HepG2 (cell line): ENCODE data around the gene PLD3. TPM values are rescaled to one million over a fixed set of nuclear protein-coding genes. Genes with fewer than 3 reads are reported as not detected.

Source experiments
- BRCA1 ChIP-seq: sonication (generic); formaldehyde crosslinking; IDR thresholded peaks from 2 replicates; pipeline ENCODE4 v1.4.0; 2020; ENCODE audit warnings: missing genetic modification reagents
- ERF ChIP-seq: IDR thresholded peaks from 2 replicates; pipeline ENCODE4 v1.6.1; 2018; ENCODE audit warnings: missing biosample characterization, missing genetic modification reagents
- HOXA3 ChIP-seq: sonication (generic); formaldehyde crosslinking; IDR thresholded peaks from 2 replicates; pipeline ENCODE4 v1.5.0; 2020; ENCODE audit warnings: missing genetic modification reagents
- HOXD1 ChIP-seq: sonication (generic); formaldehyde crosslinking; IDR thresholded peaks from 2 replicates; pipeline ENCODE4 v1.5.0; 2020; ENCODE audit warnings: missing genetic modification reagents
- NCOA1 ChIP-seq: sonication (generic); formaldehyde crosslinking; IDR thresholded peaks from 2 replicates; pipeline ENCODE4 v1.9.0; 2021; ENCODE audit warnings: missing genetic modification reagents
- SALL1 ChIP-seq: sonication (generic); formaldehyde crosslinking; IDR thresholded peaks from 2 replicates; pipeline ENCODE4 v1.8.0; 2022; ENCODE audit warnings: mild to moderate bottlenecking, missing genetic modification reagents
- SP4 ChIP-seq: sonication (generic); formaldehyde crosslinking; IDR thresholded peaks from 2 replicates; pipeline ENCODE4 v1.8.1; 2023; ENCODE audit warnings: mild to moderate bottlenecking, missing genetic modification reagents
- ZNF101 ChIP-seq: sonication (generic); formaldehyde crosslinking; IDR thresholded peaks from 2 replicates; pipeline ENCODE4 v1.4.0; 2020; ENCODE audit warnings: mild to moderate bottlenecking, low read depth, missing genetic modification reagents, borderline replicate concordance
- ZNF260 ChIP-seq: sonication (generic); formaldehyde crosslinking; IDR thresholded peaks from 2 replicates; pipeline ENCODE4 v1.4.0; 2020; ENCODE audit warnings: missing genetic modification reagents, low read depth, mild to moderate bottlenecking, borderline replicate concordance
- polyA plus RNA-seq, 8 experiments: library from polyadenylated mRNA; depleted of rRNA in 3 of 8; stranded (reverse) in 7 of 8; unstranded in 1 of 8; fragments of >200 nt; fragmentation: Illumina TruSeq in 4 of 8; extraction: Trizol in 4 of 8; gene quantifications; 2 replicates each; pipeline versions ENCODE4 v1.2.1 to v1.2.3, GENCODE V29; 2011 to 2016; ENCODE audit warnings: low read depth in 4 of 8, missing spikeins in 1 of 8, mixed read lengths in 1 of 8; ENCODE audit not compliant: insufficient read depth in 1 of 8
- total RNA-seq, 5 experiments: library from RNA; depleted of rRNA; stranded (reverse); fragments of >200 nt; fragmentation: Illumina TruSeq; extraction: Trizol; gene quantifications; 2 replicates each; pipeline ENCODE4 v1.2.3, GENCODE V29; 2016; ENCODE audit warnings: low read depth in 1 of 5
- TF ChIP-seq, protein P1 (sequence below), 2 experiments: sonication (generic) in 1 of 2; formaldehyde crosslinking in 1 of 2; IDR thresholded peaks; 2 replicates each; pipeline versions ENCODE4 v1.6.1 to v1.9.0; 2014 to 2022; ENCODE audit warnings: antibody characterized with exemption in 1 of 2, borderline replicate concordance in 1 of 2, inconsistent platforms in 1 of 2, low read depth in 1 of 2, missing genetic modification reagents in 1 of 2
- TF ChIP-seq, protein P2 (sequence below): sonication (generic); formaldehyde crosslinking; IDR thresholded peaks from 2 replicates; pipeline ENCODE4; 2020; ENCODE audit warnings: missing genetic modification reagents, mild to moderate bottlenecking, borderline replicate concordance
- TF ChIP-seq, protein P3 (sequence below): IDR thresholded peaks from 2 replicates; pipeline ENCODE4 v1.4.0; 2020; ENCODE audit warnings: mild to moderate bottlenecking, missing genetic modification reagents
- TF ChIP-seq, protein P4 (sequence below): sonication (generic); formaldehyde crosslinking; IDR thresholded peaks from 2 replicates; pipeline ENCODE4 v1.5.1; 2020; ENCODE audit warnings: missing genetic modification reagents, mild to moderate bottlenecking, borderline replicate concordance

PLD3 gene
- total and polyA plus RNA-seq, 2 of the 13 experiments (the other 11 are each of a cell fraction or from before 2014, with no cell fraction given), result 45.7 to 164 TPM

DNA sequence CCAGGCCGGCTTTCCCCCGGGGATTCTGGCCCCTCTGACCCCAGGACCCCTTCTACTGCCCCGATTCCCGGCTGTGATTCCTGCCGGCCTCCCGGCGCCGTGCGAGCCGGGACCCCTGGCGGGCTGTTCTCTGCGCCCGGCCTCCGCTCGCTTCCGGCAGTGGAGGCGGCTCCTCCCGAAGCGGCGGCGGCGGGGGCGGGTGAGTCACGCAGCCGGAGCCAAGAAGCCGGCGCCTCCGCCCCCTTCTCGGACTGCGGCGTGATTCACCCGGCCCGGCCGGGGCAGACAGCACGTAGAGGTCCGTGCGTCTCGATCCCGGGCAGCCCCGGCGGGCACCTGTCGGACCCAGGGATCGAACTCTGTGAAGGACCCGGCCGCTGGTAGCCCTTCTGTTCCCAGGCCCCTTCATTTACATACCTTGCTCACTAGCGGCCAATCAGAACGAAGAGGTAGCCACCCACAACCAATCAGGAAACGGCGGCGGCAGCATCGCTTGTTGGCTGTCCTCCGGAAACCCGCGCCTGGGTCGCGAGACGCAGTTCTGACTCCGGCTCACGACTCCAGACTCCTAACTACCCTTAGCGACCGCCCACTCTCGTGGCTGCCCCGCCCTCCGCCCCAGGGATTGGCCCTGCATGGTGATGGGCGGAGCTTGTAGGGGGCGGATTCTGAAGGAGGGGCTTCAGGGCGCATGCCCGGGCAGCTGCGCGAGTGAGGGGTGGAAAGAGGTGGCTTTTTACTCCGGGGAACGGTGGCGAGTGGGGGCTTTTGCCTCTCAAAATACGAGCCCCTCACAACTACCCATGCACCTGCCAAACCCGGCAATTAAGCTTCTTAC is 77.2 kb downstream of the PLD3 start, which contains the start of gene SERTAD1 (continued):
- TF ChIP-seq ZNF101 (no peak), HOXA3 (CRISPR knock-in tag) (peak; percentile 6), SALL1 (CRISPR knock-in tag) (peak; percentile 55), BRCA1 (CRISPR knock-in tag) (peak; percentile 36; the same call in 1 of the 2 replicates), ZNF260 (CRISPR knock-in tag) (no peak), ERF (CRISPR knock-in tag) (peak; percentile 32; the same call in 1 of the 2 replicates), SP4 (peak; percentile 97), NCOA1 (CRISPR knock-in tag) (no peak), HOXD1 (CRISPR knock-in tag) (0 out of 2 replicates have a peak, but pooled peaks have one; percentile 7)
- TF ChIP-seq, protein P1, sequence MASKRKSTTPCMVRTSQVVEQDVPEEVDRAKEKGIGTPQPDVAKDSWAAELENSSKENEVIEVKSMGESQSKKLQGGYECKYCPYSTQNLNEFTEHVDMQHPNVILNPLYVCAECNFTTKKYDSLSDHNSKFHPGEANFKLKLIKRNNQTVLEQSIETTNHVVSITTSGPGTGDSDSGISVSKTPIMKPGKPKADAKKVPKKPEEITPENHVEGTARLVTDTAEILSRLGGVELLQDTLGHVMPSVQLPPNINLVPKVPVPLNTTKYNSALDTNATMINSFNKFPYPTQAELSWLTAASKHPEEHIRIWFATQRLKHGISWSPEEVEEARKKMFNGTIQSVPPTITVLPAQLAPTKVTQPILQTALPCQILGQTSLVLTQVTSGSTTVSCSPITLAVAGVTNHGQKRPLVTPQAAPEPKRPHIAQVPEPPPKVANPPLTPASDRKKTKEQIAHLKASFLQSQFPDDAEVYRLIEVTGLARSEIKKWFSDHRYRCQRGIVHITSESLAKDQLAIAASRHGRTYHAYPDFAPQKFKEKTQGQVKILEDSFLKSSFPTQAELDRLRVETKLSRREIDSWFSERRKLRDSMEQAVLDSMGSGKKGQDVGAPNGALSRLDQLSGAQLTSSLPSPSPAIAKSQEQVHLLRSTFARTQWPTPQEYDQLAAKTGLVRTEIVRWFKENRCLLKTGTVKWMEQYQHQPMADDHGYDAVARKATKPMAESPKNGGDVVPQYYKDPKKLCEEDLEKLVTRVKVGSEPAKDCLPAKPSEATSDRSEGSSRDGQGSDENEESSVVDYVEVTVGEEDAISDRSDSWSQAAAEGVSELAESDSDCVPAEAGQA (IDR thresholded peaks at IDR 0.05; ENCODE audit: low read depth), result no peak
- TF ChIP-seq, protein P1 (CRISPR knock-in tag; IDR thresholded peaks at IDR 0.05; ENCODE audit: borderline replicate concordance), result no peak; the same call in 1 of the 2 replicates
- TF ChIP-seq, protein P2, sequence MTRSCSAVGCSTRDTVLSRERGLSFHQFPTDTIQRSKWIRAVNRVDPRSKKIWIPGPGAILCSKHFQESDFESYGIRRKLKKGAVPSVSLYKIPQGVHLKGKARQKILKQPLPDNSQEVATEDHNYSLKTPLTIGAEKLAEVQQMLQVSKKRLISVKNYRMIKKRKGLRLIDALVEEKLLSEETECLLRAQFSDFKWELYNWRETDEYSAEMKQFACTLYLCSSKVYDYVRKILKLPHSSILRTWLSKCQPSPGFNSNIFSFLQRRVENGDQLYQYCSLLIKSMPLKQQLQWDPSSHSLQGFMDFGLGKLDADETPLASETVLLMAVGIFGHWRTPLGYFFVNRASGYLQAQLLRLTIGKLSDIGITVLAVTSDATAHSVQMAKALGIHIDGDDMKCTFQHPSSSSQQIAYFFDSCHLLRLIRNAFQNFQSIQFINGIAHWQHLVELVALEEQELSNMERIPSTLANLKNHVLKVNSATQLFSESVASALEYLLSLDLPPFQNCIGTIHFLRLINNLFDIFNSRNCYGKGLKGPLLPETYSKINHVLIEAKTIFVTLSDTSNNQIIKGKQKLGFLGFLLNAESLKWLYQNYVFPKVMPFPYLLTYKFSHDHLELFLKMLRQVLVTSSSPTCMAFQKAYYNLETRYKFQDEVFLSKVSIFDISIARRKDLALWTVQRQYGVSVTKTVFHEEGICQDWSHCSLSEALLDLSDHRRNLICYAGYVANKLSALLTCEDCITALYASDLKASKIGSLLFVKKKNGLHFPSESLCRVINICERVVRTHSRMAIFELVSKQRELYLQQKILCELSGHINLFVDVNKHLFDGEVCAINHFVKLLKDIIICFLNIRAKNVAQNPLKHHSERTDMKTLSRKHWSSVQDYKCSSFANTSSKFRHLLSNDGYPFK (CRISPR knock-in tag), result peak; percentile 31; the same call in 1 of the 2 replicates
- TF ChIP-seq, protein P3, sequence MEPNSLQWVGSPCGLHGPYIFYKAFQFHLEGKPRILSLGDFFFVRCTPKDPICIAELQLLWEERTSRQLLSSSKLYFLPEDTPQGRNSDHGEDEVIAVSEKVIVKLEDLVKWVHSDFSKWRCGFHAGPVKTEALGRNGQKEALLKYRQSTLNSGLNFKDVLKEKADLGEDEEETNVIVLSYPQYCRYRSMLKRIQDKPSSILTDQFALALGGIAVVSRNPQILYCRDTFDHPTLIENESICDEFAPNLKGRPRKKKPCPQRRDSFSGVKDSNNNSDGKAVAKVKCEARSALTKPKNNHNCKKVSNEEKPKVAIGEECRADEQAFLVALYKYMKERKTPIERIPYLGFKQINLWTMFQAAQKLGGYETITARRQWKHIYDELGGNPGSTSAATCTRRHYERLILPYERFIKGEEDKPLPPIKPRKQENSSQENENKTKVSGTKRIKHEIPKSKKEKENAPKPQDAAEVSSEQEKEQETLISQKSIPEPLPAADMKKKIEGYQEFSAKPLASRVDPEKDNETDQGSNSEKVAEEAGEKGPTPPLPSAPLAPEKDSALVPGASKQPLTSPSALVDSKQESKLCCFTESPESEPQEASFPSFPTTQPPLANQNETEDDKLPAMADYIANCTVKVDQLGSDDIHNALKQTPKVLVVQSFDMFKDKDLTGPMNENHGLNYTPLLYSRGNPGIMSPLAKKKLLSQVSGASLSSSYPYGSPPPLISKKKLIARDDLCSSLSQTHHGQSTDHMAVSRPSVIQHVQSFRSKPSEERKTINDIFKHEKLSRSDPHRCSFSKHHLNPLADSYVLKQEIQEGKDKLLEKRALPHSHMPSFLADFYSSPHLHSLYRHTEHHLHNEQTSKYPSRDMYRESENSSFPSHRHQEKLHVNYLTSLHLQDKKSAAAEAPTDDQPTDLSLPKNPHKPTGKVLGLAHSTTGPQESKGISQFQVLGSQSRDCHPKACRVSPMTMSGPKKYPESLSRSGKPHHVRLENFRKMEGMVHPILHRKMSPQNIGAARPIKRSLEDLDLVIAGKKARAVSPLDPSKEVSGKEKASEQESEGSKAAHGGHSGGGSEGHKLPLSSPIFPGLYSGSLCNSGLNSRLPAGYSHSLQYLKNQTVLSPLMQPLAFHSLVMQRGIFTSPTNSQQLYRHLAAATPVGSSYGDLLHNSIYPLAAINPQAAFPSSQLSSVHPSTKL, result peak; percentile 53
- TF ChIP-seq, protein P4, sequence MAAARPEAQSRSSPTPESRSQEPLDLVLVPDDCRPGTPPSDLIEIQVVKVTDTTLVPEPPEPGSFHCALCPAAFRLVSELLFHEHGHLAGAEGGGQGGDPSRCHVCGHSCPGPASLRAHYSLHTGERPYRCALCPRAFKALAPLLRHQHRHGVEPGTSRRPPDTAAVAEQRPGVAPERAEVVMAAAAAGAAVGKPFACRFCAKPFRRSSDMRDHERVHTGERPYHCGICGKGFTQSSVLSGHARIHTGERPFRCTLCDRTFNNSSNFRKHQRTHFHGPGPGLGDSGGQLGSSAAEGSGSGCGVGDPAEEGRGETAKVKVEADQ, result no peak; the same call in 1 of the 2 replicates
